ENCODE measurements around the gene NCMAP.

The NCMAP gene

DNA sequence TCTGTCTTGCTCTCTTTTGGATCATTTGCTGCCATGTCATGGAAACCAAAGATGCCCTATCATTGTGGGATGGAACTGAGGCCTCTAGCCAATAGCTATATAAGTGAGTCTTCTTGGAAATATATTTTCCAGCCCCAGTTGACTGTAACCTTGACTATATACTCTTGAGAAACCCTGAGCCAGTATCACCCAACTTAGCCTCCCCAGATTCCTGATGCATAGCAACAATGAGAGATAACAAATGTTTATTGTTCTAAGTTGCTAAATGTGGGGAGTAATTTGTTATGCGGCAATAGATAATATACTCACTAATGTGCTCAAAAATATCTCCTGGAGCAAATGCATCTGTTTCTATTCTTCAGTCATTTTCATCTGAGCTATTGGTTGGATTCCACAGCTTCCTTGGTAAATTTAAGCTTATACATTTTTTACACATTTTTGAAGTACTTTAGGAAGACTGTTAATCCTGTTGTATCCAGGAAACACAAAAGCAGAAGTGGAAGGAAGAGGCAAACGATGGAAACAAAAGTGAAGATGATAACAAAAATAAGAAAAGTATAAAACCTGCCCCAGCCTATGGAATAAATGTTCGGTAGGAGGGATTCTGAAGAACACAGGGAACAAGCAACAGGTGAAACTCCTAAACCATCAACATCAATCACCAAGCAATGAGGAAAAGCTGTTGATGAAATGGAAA is 80.9 kb downstream of the NCMAP start:
- no peaks in the 10 kb centered on the region for H3K9me2 ChIP-seq (ENCODE audit: low read depth, low read length)
- no peak overlapping the region for H2AFZ ChIP-seq (ENCODE audit: low read length)
- no peak overlapping the region for H3K9ac ChIP-seq (ENCODE audit: low read length)
- no peaks in the 10 kb centered on the region; the same call in 1 of the 2 replicates for H3K27me3 ChIP-seq (ENCODE audit: insufficient read depth, low read length)
- H3K36me3 ChIP-seq (ENCODE audit: insufficient read depth, low read length): no peaks in the 10 kb centered on the region
- no peaks in the 10 kb centered on the region for H3K79me2 ChIP-seq (ENCODE audit: insufficient read depth, low read length)
- H3K4me3 ChIP-seq (ENCODE audit: low read depth, low read length, poor library complexity, severe bottlenecking): no peak overlapping the region
- peaks cover 4% of the 10 kb centered on the region for H3K4me1 ChIP-seq (ENCODE audit: insufficient read depth, low read length, severe bottlenecking)
- TF ChIP-seq, protein P1, sequence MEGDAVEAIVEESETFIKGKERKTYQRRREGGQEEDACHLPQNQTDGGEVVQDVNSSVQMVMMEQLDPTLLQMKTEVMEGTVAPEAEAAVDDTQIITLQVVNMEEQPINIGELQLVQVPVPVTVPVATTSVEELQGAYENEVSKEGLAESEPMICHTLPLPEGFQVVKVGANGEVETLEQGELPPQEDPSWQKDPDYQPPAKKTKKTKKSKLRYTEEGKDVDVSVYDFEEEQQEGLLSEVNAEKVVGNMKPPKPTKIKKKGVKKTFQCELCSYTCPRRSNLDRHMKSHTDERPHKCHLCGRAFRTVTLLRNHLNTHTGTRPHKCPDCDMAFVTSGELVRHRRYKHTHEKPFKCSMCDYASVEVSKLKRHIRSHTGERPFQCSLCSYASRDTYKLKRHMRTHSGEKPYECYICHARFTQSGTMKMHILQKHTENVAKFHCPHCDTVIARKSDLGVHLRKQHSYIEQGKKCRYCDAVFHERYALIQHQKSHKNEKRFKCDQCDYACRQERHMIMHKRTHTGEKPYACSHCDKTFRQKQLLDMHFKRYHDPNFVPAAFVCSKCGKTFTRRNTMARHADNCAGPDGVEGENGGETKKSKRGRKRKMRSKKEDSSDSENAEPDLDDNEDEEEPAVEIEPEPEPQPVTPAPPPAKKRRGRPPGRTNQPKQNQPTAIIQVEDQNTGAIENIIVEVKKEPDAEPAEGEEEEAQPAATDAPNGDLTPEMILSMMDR (IDR thresholded peaks at IDR 0.05; ENCODE audit: low read length): no peak
- no peak for TF ChIP-seq EZH2 (IDR thresholded peaks at IDR 0.05; ENCODE audit: borderline replicate concordance, low read length)
- H3K27ac ChIP-seq (ENCODE audit: low read depth, low read length, poor library complexity, severe bottlenecking): no peak overlapping the region
- H4K20me1 ChIP-seq (ENCODE audit: insufficient read depth, low read length): no peaks in the 10 kb centered on the region
- H3K9me3 ChIP-seq (ENCODE audit: low read length): no peaks in the 10 kb centered on the region
- no peaks in the 10 kb centered on the region for H3F3A ChIP-seq (ENCODE audit: insufficient read depth, low read length)
- H3K4me2 ChIP-seq (ENCODE audit: low read length): no peak overlapping the region

DNA sequence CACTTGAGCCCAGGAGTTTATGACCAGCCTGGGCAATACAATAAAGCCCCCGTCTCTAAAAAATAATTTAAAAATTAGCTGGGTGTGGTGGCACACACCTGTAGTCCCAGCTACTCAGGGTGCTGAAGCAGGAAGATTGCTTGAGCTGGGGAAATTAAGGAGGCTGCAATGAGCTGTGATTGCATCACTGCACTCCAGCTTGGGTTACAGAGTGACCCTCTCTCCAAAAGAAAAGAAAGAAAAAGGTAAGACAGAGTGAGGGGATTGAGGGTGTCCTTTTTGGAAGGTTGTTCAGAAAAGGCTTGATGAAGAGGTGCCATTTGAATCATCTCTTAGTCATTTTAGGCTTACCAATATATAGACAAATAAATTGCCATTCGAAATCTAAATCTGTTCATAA is 83.2 kb downstream of the NCMAP start:
- no peaks in the 10 kb centered on the region for H3K9me3 ChIP-seq (ENCODE audit: low read length)
- H3K9ac ChIP-seq (ENCODE audit: low read length): no peak overlapping the region
- no peaks in the 10 kb centered on the region for H3K9me2 ChIP-seq (ENCODE audit: low read depth, low read length)
- H3K79me2 ChIP-seq (ENCODE audit: insufficient read depth, low read length): peaks cover 9% of the 10 kb centered on the region
- peaks cover 8% of the 10 kb centered on the region for H3K4me1 ChIP-seq (ENCODE audit: insufficient read depth, low read length, severe bottlenecking)
- no peak overlapping the region for H3K27ac ChIP-seq (ENCODE audit: low read depth, low read length, poor library complexity, severe bottlenecking)
- H4K20me1 ChIP-seq (ENCODE audit: insufficient read depth, low read length): no peaks in the 10 kb centered on the region
- no peaks in the 10 kb centered on the region; the same call in 1 of the 2 replicates for H3K36me3 ChIP-seq (ENCODE audit: insufficient read depth, low read length)
- TF ChIP-seq, protein P1 (IDR thresholded peaks at IDR 0.05; ENCODE audit: low read length): no peak
- no peak for TF ChIP-seq EZH2 (IDR thresholded peaks at IDR 0.05; ENCODE audit: borderline replicate concordance, low read length)
- H2AFZ ChIP-seq (ENCODE audit: low read length): no peak overlapping the region
- no peak overlapping the region for H3K4me2 ChIP-seq (ENCODE audit: low read length)
- H3F3A ChIP-seq (ENCODE audit: insufficient read depth, low read length): no peaks in the 10 kb centered on the region
- no peaks in the 10 kb centered on the region for H3K27me3 ChIP-seq (ENCODE audit: insufficient read depth, low read length)
- H3K4me3 ChIP-seq (ENCODE audit: low read depth, low read length, poor library complexity, severe bottlenecking): no peak overlapping the region

DNA sequence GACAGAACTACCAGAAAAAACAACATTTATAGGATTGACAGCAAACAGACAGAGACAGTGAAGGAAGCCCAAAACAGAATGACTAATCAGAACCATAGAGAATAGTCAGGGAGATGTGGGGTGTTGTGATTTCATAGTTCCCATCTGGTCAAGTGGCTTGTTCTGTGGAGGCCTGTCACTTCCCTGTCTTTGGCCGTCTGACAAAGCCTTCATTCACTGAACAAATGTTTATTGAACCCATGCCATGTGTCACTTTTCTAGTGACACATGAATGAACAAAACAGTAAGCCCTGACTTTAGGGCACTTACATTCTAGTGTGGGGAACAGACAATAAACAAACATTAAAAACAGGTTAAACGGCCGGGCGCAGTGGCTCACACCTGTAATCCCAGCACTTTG is 84.0 kb downstream of the NCMAP start:
- H3K27me3 ChIP-seq (ENCODE audit: insufficient read depth, low read length): no peaks in the 10 kb centered on the region
- H3K36me3 ChIP-seq (ENCODE audit: insufficient read depth, low read length): peaks cover 1% of the 10 kb centered on the region; the same call in 1 of the 2 replicates
- H3K9me3 ChIP-seq (ENCODE audit: low read length): no peaks in the 10 kb centered on the region
- no peak overlapping the region for H3K4me3 ChIP-seq (ENCODE audit: low read depth, low read length, poor library complexity, severe bottlenecking)
- TF ChIP-seq, protein P1 (IDR thresholded peaks at IDR 0.05; ENCODE audit: low read length): no peak
- TF ChIP-seq EZH2 (IDR thresholded peaks at IDR 0.05; ENCODE audit: borderline replicate concordance, low read length): no peak
- H3F3A ChIP-seq (ENCODE audit: insufficient read depth, low read length): no peaks in the 10 kb centered on the region
- no peaks in the 10 kb centered on the region for H3K9me2 ChIP-seq (ENCODE audit: low read depth, low read length)
- peaks cover 16% of the 10 kb centered on the region for H3K4me1 ChIP-seq (ENCODE audit: insufficient read depth, low read length, severe bottlenecking)
- H3K27ac ChIP-seq (ENCODE audit: low read depth, low read length, poor library complexity, severe bottlenecking): no peak overlapping the region
- H2AFZ ChIP-seq (ENCODE audit: low read length): no peak overlapping the region
- peaks cover 17% of the 10 kb centered on the region for H3K79me2 ChIP-seq (ENCODE audit: insufficient read depth, low read length)
- no peak overlapping the region for H3K9ac ChIP-seq (ENCODE audit: low read length)
- no peaks in the 10 kb centered on the region for H4K20me1 ChIP-seq (ENCODE audit: insufficient read depth, low read length)
- H3K4me2 ChIP-seq (ENCODE audit: low read length): no peak overlapping the region
